Ovary (tissue), 3 donors: ENCODE measurements around the gene RSPH9.

Source experiments
- EP300 ChIP-seq: sonication (generic); formaldehyde crosslinking; IDR thresholded peaks from one replicate; pipeline ENCODE4 v1.6.1; 2017; ENCODE audit warnings: antibody characterized with exemption
- POLR2A ChIP-seq: fragments of 450-650 bp; IDR thresholded peaks from one replicate; pipeline ENCODE4 v1.6.1; 2017; ENCODE audit warnings: antibody characterized with exemption, mild to moderate bottlenecking, moderate library complexity
- TF ChIP-seq, protein P1 (sequence below), 3 donors: fragments of 450-650 bp in 2 of 3; fragments of 200-600 bp in 1 of 3; IDR thresholded peaks; one replicate each; pipeline versions ENCODE4 v1.5.1 to v1.8.0; 2016 to 2022; ENCODE audit warnings: antibody characterized with exemption in 3 of 3, mild to moderate bottlenecking in 1 of 3
- donor health status: DM: no; HTN: no; CAD: no.

DNA sequence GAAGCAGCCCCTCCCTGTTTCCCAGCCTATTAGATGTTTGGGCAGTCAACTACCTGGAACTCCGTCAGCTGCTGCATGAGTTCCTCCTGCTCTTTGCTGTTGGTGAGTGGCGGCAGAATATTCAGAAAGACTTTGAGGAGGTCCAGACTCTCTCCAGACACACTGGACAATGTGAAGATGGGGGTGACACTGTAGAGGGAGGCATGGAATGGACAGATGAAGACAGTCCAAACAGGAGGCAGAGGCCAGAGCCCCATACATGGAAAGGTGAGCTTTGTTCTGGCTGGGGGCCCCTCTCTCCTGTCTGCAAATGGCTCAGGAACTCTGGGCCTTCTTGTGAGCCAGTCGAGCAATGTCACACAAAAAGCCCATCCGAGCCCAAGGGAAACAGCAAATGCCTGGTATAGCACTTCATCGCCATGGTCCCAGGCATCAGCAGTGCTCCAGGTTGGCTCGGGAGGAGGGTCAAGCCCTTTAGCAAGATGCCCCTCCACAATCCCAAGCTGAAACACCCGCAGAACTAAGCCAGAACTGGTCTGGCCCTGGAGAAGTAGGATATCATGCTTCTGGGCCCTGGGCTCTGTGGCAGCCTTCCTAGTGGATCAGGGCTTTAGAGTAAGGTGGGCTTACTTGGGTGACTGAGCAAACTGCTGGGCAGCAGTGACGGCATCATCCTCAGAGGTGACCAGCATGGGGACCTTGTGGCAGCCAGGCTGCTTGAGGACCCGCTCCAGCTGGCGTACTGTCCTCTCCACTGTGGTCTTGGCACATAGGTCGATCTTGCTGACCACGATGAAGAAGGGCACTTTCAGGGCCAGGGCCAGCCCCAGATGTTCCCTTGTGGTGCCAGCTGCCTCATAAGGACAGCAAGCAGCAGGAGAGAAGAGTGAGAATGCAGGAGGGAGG lies 20.7 kb upstream of the RSPH9 start:
- TF ChIP-seq, protein P1, sequence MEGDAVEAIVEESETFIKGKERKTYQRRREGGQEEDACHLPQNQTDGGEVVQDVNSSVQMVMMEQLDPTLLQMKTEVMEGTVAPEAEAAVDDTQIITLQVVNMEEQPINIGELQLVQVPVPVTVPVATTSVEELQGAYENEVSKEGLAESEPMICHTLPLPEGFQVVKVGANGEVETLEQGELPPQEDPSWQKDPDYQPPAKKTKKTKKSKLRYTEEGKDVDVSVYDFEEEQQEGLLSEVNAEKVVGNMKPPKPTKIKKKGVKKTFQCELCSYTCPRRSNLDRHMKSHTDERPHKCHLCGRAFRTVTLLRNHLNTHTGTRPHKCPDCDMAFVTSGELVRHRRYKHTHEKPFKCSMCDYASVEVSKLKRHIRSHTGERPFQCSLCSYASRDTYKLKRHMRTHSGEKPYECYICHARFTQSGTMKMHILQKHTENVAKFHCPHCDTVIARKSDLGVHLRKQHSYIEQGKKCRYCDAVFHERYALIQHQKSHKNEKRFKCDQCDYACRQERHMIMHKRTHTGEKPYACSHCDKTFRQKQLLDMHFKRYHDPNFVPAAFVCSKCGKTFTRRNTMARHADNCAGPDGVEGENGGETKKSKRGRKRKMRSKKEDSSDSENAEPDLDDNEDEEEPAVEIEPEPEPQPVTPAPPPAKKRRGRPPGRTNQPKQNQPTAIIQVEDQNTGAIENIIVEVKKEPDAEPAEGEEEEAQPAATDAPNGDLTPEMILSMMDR (IDR thresholded peaks at IDR 0.05) = no peak
- TF ChIP-seq EP300 = no peak
- no peak for TF ChIP-seq POLR2A
